HTR-8/SVneo (cell line): Measurements from ENCODE around the gene LEMD3.
A peak's percentile ranks its signal among the peaks of the same experiment; 100 is the strongest.

Source experiments
- DNase-seq: peaks from one replicate; pipeline ENCODE4 v3.0.0; 2011; ENCODE audit warnings: low spot score, mixed read lengths; ENCODE audit not compliant: insufficient read length
- FAIRE-seq: peaks from 2 replicates; lab custom pipeline; 2011; peaks lifted over from hg19 to GRCh38; lab: Jason Lieb, UNC

Gene LEMD3

DNA sequence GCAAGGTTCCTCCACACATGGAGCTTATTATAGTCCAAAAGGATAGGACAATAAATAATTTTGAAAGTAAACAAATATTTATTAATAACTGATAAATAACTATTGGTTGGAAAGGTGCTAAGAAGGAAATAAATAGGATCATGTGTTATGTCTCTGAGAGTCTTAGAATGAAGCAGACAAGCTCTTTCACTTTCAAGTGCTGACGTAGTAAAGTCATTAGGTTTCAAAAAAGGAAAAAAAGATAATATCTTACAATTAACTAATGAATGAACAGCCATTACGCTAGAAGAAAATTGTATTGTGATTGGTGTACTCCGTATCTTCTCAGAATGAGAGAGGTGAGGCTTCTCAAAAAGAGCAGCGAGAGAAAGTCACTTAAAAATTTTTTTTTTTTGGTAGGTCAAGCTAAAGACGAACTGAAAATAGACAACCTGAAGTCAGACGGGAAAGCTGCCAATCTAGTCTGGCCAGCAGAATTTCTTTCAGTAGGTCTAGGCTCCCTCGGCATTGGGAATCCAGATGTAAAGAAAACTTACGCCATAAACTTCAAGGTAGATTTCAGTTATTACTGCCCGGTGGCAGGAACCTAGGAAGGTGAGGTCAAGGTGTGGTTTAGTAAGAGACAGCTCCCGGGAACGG is 583 bp upstream of the LEMD3 start:
- no peak for DNase-seq
- FAIRE-seq = no peak

DNA sequence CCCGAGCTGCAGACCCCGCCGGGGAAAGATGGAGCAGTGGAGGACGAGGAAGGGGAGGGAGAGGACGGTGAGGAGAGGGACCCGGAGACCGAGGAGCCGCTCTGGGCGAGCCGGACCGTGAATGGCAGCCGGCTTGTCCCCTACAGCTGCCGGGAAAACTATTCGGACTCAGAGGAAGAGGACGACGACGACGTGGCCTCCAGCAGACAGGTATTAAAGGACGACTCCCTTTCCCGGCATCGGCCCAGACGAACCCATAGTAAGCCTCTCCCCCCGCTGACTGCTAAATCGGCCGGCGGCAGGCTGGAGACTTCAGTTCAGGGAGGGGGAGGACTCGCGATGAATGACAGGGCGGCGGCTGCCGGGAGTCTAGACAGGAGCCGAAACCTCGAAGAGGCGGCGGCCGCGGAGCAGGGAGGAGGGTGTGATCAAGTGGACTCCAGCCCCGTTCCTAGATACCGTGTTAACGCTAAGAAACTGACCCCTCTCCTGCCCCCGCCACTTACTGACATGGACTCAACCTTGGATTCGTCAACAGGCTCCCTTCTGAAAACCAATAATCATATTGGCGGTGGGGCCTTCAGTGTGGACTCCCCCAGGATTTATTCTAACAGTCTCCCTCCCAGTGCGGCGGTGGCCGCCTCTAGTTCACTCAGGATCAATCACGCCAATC is 962 bp downstream of the LEMD3 start:
- DNase-seq = peak; percentile 29
- no peak for FAIRE-seq

DNA sequence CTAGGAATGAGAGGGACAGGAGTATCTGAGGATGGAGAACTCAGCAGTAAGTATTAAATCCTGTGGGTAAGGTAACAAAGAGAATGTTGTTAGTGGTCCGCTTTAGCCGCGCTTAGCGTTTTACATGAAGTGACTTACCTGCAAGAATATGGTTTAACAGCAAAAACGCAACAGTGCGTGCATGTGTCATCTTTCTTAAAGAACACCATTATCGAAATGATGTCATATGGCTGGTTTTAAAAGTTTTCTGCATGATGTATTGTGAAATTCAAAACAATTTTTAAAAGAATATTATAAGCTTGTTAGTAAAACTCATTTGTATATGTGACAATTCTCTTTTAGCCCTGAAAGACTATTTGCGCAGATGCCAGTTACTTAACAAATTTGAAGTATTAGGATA is 1.7 kb downstream of the LEMD3 start:
- FAIRE-seq (no peak), DNase-seq (no peak)

DNA sequence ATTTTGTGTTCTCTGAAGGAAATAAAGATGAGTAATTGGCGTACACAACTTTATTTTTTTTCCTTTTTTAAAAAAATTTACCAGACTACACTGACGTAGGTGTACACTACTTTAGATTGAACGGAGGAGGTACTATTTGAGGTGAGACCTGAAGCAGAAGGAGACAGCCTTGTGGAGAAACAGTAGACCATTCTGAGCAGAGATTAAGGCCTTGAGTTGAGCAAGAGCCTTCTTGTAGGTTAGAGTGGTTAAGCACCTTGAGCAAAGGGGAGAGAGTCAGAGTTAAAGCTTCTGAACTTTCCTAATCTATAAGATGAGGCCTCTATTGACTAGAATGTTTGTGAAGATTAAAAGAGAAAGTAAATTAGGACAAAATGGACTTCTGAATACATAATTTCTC is 2.5 kb downstream of the LEMD3 start:
- no peak for DNase-seq
- no peak for FAIRE-seq

DNA sequence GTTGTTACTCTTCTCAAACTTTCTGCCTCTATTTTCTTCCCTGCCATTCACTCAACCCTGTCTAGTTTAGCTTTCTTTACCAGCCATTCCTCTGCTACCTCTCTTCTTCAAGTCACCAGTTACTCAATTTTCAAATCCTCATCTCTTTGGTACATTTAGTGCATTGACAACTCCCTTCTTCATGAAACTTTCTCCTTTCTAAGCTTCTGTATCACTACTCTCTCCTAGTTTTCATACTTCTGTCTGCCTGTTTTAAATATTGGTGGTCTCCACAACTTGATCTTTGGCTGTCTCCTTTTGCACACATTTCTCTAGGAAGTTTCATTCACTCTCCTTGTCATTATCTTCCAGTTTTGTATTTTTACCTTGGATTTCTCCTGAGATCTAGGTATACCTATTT is 6.0 kb downstream of the LEMD3 start:
- DNase-seq = no peak
- no peak for FAIRE-seq

DNA sequence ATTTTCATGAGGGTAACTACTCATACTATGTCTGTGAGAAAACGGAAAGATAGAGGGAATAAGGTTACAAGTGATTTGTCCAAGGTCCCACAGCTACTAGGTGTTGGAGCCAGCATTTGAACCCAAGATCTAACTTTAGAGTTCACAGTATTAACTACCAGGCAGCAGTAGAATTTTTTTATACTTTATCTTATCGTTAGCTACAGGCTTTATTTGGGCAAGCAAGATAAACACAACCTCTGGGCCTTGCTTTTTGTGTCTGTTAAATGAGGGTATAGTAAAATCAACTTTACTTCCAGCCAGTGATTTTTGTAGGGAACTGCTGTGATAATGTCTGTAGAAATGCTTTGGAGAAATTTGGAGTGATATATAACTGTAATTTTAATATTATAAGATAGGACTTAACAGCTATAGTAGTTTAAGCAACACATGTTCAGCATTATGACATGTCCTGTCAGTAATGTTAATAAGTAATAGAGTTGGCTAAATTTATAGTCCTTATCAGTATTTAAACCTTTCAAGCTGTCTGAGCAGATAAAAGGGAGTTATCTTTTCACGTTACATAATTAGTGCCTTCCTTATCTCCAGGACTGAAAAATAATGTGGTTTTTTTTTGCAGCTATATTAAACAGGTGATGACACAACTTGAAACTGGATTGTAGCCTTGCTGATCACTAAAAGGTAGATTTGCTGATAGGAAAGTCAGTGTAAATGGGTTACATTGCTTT is 12.8 kb downstream of the LEMD3 start:
- no peak for DNase-seq
- FAIRE-seq = no peak

DNA sequence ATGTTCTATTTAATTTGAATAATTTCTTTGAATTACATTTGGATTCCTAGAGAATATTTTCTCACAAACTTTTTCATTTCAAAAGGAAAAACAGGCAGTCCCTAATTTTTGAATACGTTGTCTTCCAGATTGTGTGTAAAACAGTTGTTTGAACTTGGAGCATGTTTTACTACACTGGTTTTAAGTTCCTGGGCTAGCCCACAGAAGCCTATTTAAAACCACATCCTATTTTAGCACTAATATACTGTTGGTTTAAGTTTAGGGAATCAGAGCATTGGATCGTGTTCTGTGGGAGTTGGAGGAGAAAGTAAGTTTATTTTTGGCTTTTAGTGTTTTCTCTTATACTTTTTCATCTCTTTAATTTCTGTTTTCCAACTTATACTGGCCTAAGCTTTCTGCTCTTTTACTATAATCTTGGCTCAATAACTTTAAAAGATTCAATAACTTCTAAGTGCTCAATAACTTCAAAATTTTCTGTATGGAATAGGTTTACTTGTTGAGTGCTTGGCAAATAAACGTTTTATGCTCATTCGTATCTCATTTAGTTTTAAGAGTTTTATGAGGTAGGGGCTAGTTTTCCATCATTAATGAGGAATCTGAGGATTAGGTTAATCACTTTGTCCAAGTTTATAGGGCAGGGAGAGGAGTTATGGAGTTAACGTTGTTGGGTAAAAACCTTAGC is 14.9 kb downstream of the LEMD3 start:
- DNase-seq = no peak
- FAIRE-seq = no peak

DNA sequence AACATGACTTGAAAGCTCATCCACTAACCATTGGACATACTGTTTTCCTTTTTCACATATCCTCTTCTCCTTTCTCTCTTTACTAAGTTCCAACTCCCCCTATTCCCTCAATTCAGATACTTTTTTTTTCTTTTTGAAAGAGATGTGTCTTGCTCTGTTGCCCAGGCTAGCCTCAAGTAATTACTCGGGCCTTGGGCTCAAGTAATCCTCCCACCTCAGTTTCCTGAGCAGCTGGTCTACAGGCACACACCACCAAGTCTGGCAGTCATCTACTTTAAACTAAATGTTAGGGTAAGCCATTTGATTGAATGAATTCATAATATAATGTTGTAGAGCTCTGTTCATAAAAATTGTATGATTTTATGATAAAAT is 15.5 kb downstream of the LEMD3 start:
- DNase-seq (no peak), FAIRE-seq (no peak)

DNA sequence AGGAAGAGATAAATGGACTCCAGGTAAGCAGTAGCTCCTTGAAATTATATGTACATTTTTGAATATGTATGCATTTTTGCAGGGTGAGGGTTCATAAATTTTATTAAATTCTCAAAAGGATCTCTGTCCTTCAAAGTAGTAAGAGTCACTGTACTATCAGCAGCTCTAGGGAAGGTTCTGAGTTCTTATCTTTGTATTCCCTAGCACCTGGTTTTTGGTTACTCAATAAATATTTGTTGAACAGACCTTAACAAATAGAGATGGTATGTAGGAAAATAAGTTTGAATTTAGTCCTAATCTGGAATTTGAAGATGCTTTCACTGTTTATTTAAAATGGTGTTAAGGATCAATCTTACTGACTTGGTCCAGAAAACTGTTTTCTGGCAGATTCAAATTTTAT is 18.3 kb downstream of the LEMD3 start:
- FAIRE-seq (no peak), DNase-seq (no peak)

DNA sequence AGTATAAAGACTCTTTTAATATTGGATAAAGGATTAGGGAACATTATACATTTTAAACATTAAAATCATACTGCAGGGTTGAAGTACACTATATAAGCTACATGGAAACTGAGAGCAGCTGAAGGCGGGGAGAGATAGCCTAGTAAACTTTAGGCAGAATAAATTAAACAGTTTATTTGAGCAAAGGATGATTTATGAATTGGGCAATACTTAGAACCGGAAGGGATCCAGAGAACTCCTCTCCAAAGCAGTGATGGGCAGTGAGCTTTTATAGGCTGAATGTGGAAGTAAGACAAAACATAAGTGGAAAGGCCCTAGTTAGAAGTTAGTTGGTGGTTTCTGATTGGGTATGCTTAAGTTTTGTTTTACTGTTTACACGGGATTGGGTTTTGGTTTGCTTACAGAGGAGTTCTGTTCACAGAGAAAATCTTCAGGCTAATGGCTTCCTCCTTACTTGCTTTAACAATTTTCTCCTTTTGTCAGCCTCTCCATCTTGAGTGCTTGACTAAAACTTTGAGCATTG is 18.9 kb downstream of the LEMD3 start:
- DNase-seq (no peak), FAIRE-seq (no peak)

DNA sequence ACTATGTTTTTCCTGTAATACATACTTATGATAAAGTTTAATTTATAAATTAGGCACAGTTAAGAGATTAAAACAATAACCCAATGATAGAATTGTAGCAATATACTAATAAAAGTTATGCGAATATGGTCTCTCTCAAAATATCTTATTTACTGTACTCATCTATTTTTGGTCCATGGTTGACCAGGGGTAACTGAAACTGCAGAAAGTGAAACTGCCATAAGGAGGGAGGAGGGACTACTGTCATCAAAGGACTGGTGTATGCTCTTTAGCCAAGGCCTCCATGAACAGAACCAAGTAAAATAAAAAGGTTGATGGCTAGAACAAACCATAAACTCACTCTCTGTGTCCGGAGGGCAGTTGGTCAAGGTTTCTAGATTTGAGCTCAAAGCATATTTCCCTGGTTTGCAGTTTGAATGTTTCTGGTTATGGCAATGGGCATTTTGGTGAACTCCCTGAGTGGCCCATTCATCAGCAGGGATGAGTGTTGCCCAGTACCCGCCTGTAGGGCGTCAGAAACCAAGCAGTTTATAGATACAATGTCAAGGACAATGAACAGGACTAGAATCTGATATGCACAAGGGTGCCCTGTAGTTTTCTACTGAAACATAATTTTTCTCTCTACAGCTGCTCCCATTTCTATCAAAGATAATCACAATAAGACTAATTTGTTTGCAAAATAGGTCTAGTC is 19.8 kb downstream of the LEMD3 start:
- FAIRE-seq = no peak

DNA sequence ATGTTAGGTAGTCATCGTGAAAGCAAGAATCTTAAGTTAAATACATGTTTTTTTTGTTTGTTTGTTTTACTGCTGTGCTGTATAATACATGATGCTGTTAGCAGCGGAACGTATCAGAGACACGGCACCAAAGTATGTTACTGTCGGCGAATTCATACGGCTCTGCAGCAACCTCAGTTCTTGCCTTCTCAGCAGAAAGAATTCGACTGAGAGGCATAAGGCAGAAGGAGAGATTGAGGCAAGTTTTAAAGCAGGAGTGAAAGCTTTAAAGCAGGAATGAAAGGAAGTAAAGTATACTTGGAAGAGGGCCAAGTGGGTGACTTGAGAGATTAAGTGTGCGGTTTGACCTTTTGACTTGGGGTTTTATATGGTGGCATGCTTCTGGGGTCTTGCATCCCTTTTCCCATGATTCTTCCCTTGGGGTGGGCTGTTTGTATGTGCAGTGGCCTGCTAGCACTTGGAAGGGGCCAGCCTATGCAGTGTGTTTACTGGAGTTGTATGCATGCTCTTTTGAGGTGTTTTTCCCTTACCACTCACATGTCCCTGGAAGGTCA is 23.7 kb downstream of the LEMD3 start:
- DNase-seq (no peak), FAIRE-seq (no peak)

More for the DNA sequence above, 19.8 kb downstream of the LEMD3 start:
- no peak for DNase-seq

DNA sequence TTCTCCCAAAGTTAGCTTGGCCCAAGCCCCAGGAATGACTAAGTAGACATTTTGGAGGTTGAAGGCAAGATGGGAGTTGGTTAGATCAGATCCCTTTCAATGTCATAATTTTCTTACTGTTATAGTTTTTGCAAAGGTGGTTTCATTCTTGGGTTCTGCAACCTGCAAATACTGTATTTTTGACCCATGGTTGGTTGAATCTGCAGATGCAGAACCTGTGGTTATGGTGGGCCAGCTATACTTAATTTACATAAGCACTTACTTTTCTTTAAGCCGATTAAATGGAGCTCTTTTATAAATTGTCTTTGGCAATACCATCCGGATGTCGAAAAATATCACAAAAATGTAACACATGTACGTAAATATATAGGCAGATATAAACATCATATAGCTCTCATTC is 25.6 kb downstream of the LEMD3 start:
- DNase-seq (no peak), FAIRE-seq (no peak)

DNA sequence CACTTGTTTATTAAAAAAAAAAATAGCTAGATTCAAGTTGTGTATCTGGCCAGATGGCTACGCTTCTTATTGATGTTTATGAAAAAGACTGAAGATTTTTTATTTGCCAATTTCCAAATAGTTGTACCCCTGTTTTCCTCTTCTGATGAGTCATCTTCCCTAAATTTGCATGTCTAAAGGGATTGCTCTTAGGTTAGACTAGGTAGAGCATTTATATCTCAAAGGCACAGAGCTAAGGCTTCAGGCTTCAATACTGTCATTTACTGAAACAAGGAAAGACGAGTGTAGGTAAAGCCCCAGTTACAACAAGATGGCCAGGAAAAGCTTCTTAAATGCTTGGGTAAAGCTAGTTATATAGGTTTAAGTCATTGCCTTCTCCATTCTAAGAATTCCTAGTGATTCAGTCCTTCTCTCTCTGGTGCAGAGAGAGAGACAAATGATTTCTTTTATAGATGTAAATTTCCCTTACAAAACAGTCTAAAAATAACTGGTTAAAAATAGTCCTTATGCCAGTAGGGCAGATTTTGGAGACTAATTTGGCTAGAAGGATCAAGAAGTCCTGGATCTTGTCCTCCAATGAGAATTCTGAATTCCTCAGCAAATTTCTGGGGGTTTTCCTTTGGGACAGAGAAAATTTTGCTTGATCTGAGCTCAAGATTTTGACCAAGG is 26.1 kb downstream of the LEMD3 start:
- FAIRE-seq (no peak), DNase-seq (no peak)

DNA sequence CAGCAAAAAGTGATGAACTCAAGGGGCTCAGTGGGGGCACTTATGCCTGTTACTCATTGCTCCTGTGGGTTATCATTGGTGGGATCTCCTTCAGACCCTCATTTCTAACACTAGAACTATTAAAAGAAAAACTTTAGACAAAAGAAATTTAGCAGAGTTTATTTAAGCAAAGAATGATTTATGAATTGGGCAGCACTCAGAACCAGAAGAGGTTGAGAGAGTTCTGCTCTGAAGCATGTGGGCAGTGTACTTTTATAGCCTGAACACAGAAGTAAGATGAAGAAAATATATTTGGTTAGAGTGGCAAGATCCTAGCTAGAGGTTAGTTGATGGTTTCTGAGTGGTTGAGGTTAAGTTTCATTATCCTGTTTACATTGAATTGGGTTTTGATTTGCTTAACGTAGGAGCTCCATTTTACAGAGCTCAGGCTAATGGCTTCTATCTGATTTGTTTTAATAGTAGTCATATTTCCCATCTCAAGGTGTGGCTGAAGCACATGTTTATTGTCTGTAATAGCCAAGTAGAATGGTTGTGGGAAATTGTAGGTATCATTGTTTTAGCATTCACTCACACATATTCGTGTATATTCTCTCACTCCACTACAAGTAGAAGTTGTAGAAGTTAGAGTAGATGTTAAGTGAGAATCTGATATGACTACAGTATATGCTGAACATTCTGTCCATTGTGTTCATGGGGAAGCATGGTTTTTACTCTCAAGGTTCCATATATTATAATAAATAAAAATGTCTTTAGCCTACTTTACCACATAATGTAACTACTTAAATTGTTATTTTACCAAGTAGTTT is 27.6 kb downstream of the LEMD3 start:
- DNase-seq = no peak

DNA sequence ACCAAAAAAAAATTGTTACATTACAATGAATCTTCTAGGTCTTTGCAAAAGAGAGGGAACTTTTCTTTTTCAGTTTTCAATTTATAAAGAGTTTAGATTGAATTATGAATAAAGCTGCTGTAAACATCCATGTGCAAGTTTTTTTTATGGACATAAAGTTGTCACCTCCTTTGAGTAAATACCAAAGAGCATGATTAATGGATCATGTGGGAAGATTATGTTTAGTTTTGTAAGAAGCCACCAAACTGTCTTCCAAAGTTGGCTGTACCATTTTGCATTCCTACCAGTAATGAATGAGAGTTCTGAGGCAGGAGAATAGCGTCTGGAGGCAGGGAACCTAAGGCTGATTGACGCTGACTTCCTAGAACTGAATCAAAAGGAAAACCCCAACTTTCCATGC is 30.2 kb downstream of the LEMD3 start:
- no peak for FAIRE-seq

More for the DNA sequence above, 27.6 kb downstream of the LEMD3 start:
- FAIRE-seq = no peak

DNA sequence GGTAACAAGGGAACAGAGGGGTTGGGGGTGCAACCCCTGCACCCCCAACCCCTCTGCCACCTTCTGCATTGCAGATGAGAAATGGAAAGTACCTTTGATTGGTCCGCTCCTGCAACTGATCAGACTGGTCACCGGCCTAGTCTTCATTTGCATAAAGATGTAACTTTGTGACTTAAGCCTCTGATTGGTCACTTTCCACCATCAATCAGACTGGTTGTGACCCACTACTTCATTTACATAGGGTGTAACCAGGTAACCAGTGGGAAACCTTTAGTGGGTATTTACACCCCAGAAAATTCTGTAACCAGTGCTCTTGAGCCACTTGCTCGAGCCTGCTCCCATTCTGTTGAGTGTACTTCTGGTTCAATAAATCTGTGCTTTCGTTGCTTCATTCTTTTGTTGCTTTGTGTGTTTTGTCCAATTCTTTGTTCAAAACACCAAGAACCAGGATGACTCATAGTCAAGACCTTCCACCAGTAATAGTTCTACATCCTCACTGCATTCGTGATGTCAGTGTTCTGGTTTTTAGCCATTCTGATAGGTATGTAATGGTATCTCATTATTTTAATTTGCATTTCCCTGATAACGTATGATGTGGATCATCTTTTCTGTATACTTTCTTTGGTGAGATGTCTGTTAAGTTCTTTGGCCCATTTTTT is 30.8 kb downstream of the LEMD3 start:
- FAIRE-seq (no peak), DNase-seq (no peak)

More for the DNA sequence above, 30.2 kb downstream of the LEMD3 start:
- no peak for DNase-seq

DNA sequence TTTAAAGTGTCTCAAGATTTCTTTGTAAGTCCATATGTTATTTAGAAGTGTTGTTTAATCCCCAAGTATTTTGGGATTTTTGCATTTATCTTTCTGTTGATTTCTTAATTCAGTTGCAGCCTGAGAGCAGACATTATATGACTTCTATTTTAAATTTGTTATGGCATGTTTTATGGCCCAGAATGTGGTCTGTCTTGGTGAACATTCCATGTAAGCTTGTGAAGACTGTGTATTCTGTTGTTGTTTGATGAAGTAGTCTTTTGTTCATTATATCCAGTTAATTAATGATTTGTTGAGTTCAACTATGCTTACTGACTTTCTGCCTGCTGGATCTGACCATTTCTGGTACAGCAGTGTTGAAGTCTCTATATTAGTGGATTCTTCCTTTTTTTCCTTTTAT is 34.0 kb downstream of the LEMD3 start:
- FAIRE-seq (no peak), DNase-seq (no peak)
